HCEC 1CT (cell line): ENCODE results near the gene KCNJ12.
"Not testable (repeated sequence)": the region's sequence is repeated elsewhere in the genome, so short reads cannot be mapped to it uniquely, and the experiment has no call there.

Experiments
- DNase-seq: peaks from one replicate; pipeline ENCODE4 v3.0.0-alpha.2; 2017

The KCNJ12 gene

DNA sequence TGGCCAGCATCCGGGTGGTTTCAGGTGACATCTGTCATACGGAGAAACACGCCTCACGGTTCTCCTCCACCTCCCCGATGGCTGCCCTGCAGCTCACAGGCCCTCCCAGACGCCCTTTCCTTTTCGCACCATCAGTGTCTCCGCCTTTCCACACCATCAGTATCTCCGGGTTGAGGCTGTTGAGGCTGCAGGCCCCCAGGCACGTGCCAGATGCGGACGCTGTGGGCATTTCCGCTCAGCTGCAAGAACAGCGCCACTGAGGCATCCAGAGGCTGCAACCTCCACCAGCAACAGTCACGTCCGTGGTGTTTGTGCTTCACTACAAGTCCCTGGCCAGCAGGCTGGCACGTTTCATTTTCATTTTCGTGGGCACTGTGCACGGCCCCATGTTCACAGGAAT, 25.7 kb upstream of the KCNJ12 start:
- not testable (repeated sequence) for DNase-seq

DNA sequence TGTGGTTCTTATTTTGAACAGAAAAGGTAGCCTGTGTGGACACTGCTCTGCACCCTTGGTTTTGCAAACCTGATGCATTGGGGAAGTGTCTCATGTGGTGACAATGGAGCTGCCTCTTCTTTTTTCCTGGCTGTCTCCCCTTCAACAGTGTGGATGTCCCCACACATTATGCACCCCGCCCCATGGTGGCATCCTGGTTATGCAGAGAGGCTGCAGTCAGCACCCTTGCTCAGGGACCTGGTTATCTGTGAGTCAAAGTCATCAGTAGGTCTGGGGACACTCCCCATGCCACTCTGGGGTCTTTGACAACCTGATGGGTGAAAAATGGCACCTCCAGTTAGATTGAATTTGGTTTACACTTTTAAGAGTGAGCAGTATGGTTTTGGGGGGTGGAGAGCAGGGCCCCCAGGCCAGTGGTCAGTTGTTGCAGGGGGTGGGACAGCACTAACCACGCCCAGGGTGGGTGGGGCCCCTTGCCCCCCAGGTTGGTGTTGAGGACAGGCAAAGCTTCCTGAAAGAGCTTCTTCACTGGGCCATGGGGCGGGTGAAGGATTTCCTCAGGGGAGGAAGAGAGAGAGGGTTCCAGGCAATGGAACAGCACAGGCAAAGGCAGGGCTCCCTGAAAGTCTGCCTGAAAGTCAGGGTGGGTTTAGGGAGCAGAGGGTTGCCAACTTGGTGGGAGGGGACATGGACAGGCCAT, 24.6 kb upstream of the KCNJ12 start:
- no peak for DNase-seq

DNA sequence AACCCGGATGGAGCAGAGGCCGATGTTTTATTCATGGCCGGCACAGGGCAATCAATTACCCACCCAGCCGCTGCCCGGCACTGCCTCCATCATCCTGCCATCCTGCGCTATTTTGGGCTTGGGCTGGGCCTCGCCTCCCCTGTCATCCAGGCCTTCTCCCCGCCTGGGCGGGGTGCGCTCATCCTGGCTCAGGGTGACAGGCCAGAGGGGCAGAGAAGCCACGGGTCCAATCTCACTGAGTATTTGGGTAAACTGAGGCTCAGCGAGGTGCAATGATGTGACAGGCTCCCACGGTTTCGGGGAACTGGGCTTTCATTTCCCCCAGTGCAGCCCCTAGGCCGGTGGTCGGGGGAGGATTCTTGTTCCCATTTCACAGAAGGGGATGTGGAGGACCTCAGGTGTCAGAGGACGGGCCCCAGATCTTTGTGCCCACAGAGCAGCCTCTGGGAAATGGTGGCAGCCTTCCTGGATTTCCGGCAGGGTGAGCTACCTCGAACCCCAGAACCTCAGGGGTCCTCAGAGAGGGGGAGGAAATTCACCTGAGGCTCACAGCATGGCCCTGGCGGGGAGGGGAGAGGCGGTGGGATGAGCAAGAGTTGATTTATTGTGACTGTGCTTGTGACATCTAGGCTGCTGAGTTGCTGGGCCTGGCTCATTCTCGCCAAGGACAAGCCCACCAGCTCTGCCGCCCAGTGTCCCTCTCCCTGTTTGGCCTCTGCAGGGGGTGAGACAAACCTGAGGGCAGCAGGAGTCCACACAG, 23.8 kb upstream of the KCNJ12 start:
- no peak for DNase-seq

DNA sequence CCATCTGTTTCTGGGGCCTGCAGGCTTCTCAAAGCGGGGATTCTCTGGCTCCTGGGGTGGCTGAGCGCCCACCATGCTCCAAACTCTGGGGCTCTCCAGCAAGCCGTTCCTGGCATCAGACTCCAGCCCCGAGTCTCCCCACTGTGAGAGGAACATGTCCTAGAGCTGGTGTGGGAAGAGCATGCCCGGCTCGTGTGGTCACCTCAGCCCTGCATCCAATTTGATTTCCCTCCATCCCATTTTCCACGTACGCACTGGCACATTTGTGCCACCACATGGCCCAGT, 23.2 kb upstream of the KCNJ12 start:
- no peak for DNase-seq

DNA sequence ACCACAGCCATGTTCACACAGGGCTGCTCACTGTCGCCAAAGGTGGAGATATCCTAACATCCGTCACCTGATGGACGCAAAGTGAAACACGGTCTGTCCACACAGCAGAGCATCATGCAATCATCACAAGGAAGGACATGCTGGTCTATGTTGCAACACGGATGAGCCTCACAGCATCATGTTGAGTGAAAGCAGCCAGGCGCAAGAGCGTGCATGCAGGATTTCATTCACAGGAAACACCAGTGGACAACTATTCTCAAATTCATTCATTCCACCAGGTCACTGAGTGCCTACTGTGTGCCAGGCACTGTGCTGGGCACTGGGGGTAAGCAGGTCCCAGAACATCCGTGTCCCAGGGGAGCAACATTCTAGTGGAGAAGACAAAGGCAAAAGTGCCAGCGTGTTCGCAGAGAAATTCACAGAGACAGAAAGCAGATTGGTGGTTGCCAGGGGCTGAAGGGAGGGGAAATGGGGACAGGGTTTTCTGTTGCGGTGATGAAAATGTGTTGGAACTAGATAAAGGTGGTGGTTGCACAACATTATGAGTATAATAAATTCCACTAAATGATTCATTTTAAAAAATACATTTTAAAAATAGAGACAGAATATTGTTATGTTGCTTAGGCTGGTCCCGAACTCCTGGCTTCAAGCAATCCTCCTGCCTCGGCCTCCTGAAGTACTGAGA, 22.7 kb upstream of the KCNJ12 start:
- no peak for DNase-seq

DNA sequence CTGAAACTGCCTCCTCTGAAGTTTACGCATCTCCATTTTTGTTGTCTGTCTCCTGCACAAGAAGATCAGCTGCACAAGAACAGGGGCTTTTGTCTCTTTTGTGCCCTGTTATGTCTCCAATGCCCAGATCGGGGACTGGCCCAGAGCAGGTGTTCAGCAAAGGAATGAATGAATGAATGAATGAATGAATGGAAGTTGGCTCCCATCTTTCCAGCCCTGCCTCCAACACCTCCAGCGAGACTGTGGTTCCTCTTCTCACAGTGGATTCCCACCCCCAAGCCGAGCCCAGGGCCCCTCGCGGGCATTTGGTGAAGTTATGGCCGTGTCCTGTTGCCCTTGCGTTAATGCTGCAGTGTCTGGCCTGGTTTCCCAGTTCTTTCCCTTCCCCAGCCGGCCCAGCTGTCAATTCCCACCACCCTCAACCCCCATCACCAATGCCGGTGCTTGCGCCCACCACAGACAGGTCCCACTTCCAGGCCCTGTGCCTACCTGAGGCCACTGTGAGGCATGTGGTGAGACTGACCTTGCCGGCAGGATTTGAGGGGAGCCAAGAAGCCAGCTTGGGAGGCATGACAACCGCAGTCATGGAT, 21.3 kb upstream of the KCNJ12 start:
- DNase-seq, result no peak

DNA sequence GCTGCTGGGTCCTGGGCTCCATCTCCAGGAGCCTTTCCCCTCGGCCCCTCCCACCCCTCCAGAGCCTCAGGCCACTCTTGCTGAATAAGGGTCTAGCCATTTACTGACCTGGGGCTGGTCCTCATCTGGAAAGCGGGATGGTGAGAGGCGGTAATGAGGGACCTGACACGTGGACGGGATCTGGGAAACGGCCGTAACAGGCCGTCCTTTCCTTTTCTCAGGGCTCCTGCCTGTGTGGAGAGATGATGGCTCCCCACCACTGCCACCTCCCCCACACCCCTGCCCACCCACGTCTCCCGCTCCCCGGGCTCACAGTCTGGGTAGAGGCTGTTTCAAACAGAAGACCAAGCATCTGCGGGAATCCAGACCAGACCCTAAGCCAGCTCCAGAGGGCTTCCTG, 20.6 kb upstream of the KCNJ12 start:
- DNase-seq, result no peak

DNA sequence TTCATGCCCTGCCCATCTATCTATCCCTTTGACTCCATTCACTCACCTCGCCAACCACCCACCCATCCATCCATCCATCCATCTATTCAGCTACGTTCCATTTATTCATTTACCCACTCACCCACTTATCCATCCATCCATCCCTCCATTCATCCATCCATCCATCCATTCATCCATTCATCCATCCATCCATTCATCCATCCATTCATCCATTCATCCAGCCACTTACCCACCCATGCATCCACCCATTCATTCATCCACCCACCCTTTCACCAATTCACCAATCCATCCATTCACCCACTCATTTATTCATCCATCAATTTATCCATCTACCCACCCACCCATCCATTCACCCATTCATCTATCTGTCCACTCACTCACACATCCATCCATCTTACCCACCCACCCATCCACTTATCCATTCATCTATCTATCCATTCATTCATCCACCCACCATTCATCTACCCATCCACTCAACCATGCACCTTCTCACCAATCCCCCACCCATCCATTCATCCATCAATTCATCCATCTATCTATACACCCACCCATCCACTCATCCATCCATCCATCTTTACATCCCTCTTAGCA, 19.5 kb upstream of the KCNJ12 start:
- no peak for DNase-seq

DNA sequence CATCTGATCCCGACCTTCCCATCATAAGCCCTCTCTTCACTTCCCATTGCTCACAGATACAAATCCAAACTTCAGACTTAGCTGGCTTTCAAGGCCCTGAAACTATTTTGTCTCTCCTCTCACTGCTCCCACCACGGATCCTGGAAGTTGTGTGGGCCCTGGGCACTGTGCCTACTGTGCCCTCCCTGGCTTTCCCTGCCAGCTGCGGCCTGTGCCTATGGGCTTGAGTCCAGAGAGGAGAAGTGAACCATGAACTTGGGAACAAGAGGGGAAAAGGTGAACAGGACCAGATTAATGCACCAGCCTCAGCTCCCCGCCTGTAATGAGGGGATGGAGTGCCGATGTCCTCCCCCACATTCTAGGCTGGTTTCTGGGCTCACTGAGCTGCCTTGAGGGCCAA, 18.9 kb upstream of the KCNJ12 start:
- no peak for DNase-seq

DNA sequence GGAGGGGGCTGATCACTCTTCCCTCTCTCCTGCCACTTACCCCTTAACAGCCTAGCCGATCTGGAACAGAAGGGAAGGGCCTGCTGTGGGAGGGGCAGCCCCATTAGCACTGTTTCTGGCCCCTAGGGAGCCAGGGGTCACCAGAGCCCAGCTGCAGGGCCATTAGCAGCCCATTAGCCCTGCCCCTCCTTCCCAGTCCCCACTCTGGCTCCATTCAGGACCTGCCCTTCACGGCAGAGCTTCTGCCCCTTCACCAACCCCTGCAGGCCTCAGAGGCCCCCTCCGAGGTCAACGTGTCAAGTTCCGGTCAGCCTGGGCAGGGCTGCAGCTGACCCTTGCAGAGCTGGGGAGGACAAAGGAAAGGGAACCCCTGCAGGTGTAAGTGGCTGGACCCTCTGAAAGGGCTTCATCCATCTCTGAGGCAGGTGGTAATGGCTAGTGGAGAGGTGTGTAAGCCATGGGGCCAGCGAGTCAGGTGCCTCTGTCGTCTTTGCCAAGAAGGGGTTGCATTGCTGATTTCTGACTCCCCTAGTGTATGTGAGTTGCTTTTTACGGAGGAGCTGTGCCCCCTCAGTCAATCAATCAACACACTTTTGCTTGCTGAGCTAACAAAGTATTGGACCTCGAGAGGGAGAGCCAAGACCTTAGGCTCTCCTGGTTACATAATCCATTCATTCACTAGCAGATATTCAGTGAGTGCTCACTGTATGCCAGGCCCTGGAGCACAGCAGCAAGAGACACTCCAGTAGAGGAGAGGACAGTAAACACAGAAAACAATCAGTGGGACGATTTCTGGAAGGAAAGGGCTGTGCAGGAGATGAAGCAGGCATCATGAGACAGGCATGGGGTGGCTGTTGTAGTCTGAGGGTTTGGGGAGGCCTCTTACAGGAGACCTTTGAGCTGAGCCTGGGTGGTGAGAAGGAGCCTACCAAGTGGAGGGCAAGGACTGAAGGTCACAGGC, 18.2 kb upstream of the KCNJ12 start:
- no peak for DNase-seq

DNA sequence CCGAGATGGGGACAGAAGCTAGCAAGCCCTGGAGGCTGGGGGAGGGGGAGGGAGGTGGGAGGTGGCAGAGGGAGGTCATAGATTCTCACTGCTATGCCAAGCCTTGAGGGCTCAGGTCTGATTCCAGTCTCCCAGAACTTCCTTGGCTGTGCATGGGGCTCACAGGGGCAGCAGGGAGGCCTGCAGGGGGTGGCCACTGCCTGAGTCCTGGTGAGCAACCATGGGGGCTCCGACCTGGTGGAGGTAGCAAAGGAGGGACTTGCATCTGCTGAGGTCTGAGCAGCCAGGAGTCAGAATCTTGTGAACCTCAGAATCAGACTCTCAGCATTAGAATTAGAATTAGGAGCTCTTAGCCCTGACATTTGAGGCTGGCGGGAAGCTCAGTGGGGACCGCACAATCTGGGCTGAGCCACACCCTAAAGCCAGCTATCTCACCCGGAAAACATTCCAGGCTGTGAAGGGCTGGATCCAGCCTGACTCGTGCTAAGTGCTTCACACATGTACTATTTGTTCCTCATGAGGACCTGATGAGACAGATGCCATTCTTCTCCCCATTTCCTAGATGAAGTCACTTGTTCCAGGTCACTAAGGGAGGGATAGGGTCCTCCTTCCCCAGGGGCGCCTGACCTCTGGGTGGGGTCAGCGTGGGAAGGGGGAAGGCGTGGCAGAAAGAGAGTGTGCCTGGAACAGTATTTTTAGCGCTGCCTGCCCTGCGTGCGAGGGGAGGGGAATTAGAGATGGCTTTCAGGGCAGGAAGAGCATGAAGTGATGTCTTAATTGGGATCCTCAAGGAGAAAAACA, 17.3 kb upstream of the KCNJ12 start:
- no peak for DNase-seq

DNA sequence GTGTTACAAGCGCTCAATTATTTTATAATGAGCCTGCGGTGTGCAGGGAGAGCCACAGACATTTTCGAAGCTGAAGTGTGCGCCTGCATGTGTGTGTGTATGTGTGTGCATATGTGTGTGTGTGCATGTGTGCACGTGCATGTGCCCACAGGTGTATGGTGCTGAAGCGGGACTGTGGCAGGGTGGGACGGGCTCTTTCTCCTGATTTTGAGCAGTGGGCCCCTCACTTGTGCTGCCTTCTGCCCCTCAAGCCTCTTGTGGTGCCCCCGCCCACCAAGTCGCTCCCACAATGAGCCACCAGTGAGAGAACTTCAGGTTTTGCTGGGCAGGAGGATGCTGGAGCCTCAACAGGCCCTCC, 16.7 kb upstream of the KCNJ12 start:
- DNase-seq, result no peak

DNA sequence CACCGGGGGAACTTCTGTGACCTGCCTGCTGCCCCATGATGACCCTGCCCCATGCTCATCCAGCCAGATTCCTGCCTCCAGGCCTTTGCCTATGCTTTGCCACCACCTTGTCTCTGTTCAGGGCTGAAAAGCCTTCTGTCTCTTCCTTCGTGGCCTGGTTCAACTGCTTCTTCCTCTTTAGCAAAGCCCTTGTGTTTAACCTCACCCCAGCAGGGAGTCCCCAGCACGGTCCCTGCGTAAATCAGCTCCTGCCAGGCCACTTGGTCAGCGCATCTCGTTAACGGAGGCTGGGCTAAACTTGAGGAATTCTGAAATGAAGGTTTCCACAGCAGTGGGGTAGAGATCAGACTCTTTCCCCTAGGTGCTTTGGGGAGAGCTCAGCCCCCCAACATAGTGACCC, 16.1 kb upstream of the KCNJ12 start:
- DNase-seq, result no peak

DNA sequence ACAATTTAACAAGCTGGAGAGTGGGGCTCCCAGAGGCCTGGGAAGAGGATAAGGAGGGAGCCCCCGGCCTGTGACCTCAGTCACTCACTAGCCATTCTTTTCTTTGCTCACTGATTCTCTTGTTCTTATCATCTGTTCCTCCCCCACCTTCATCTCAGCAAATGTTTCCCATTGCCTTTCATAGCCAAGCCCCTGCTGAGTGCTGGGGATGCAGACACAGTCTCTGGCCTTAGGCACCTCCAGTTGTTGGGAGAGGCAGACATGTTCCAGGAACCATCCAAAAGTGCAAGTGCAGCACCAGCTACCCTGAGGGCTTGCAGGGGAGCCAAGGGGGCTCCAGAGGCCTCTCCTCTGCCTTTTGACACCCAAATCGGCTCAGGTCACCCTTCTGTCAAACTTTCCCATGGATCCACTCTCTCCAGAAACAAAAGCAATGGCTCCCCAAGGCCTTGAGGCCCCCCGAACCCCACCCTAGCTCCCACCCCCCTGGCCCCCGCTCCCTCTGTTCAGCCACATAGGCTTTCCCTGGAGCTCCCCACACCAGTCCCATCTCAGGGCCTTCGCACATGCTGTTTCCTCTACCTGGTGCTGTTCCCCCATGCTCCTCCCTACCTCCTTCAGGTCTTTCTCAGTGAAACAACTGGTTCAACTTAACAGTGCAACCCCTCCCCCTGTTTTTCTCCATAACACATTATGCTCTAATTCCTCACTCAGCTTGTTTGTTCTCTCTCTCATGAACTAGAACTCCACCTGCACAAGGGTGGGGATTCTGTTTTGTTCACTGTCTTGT, 14.9 kb upstream of the KCNJ12 start:
- no peak for DNase-seq

DNA sequence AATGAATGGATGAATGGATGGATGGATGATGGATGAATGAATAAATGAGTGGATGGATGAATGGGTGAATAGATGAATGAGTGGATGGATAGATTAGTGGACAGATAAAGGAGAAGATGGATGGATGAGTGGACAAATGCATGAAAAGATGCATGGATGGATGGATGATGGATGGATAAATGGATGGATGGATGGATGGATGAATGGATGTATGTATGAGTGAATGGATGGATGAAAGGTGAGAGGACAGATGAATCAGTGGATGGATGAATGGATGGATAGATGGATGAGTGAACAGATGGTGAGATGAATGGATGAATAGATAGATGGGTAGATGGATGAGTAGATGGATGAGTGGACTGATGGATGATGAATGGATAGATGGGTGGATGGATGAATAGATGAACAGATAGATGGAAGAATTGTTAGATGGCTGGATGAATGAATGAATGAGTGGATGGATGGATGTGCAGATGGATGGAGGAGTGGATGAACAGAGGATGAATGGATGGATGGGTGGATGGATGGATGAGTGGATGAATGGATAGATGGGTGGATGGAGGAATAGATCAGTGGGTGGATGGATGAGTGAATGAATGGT, 13.7 kb upstream of the KCNJ12 start:
- no peak for DNase-seq

DNA sequence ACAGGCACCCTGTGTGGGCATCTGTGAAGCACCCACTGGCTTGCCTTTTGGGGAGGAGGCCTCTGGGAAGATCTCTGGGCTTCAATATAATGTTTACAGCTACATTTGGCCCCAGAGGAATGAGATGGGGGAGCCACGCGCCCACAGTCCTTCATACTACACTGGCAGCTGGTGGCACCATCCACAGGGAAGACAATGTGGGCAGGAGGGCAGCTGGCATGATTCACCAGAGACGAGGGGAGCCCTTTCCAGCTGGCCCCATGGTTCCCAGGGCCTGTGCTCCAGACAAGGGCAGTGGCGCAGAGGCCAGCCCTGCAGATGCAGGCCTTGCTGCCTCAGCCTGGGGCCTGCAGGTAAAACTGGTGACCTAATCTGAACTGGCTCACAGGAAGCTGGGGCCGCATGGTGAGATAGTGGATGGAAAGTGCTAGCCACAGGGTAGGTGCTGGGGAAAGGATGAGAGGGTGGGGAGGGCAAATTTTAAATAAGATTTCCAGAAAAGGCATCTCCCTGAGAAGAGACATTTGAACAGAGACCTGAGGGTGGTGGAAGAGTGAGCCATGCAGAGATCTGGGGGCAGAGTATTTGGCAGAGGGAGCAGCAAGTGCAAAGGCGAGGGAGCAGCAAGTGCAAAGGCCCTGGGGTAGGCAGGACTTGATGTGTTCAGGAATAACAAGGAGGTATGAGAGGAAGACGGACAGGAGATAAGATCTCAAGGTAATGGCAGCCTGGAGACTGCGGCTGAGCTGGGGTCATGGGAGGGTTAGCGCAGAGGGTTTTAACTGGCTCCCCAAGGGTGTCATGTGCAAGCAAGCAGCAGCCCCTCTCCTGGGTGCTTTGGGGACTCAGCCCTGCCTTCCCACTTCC, 12.1 kb upstream of the KCNJ12 start:
- no peak for DNase-seq

DNA sequence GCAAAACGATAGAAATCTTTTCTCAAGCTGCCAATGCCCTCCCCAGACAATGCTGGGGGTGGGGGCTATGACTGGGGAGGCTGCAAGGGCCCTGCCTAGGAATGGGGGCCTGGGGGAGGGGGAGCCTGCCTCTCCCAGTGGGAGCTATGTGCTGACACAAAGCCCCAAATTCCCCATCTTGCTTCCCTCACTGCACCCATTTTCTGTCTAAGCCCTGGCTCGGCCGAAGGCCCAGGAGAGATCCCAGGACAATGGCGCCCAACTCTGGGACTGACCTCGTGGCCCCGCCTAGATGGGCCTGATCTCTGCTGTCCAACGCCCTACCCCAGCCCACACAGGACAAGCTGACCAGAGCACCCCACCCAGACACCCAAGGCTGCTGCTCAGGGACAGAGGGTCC, 11.1 kb upstream of the KCNJ12 start:
- DNase-seq, result no peak

DNA sequence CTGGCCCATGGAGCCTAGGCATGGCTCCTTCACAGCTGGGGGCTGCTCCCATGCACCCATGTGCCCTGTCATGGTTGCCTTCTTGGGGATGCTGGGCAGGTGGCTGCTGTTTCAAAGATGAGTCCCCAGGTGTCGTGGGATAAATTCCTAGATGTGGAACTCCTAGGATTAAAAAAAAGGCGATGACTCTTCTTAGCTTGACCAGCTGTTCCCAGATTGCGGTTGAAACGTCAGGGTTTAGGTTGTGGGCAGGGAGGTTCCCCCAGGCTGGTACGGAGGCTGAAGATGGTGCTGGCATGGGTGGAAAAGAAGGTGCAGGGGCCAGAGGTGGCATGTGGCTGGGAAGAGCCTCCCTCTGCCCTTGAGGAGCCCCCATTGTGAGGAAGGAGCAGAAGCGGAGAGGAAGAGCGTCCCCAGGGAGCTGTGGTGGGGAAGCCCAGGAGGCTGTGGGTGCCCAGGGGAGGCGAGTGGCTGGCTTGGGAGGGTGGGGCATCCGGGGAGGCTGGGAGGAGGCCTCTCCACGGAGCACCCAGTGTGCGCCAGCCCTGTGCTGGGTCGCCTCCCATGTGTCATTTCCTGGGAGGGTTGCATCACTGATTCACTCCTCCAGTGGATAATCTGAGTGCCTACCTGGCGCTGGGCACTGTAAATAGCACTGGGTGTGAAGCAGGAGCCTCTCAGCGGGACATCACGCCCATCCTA, 7.5 kb upstream of the KCNJ12 start:
- DNase-seq, result no peak

DNA sequence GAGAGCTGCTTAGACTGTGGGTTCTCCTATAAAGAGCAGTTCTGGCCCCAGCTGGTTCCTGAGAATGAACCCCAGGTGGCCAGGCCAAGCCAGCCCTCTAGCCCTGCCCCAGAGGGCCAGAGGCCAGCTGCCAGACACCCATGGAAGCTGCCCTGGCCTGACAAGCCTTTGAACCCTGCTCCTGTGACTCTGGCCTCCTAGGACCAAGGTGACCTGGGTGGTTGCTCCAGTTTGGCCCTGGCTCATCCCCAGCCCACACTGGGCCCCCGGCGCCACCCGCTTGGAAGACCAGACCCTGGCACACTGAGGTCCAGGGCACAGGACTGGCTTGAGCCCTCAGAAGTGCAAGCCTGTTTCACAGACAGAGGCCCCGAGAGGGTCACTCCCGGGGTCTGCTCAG, 6.8 kb upstream of the KCNJ12 start:
- DNase-seq, result no peak
